Bronchial epithelial cell (primary cell): ENCODE results near the gene IFT81. TPM values are rescaled to one million over a fixed set of nuclear protein-coding genes. Genes with fewer than 3 reads are reported as not detected.
A peak's percentile ranks its signal among the peaks of the same experiment; 100 is the strongest.

Source experiments
- DNase-seq: peaks from one replicate; pipeline ENCODE4 v3.0.0-alpha.2; 2010; ENCODE audit warnings: low read depth
- FAIRE-seq: peaks from 2 replicates; lab custom pipeline; 2011; peaks lifted over from hg19 to GRCh38; lab: Jason Lieb, UNC
- H3K27me3 ChIP-seq: 2 replicates; pipeline ENCODE4 v1.5.1; 2011; ENCODE audit warnings: low read length; ENCODE audit not compliant: control insufficient read depth, insufficient read depth
- H3K36me3 ChIP-seq: 2 replicates; pipeline ENCODE4 v1.5.1; 2011; ENCODE audit warnings: low read length; ENCODE audit not compliant: control insufficient read depth, insufficient read depth
- H3K4me3 ChIP-seq: 2 replicates; pipeline ENCODE4 v1.5.1; 2011; ENCODE audit warnings: mild to moderate bottlenecking, low read depth, low read length, control low read depth
- CTCF ChIP-seq: IDR thresholded peaks from 2 replicates; pipeline ENCODE4 v1.5.1; 2011; ENCODE audit warnings: mild to moderate bottlenecking, moderate library complexity, low read length, control low read depth, inconsistent platforms; ENCODE audit not compliant: insufficient read depth, severe bottlenecking
- total RNA-seq: library from RNA; depleted of rRNA; stranded (reverse); fragments of >200 nt; gene quantifications from 2 replicates; pipeline ENCODE4 v1.2.1, GENCODE V29; 2014

Gene IFT81
- total RNA-seq, 1 donor from 2014 or later: 5.8 TPM

- TF ChIP-seq CTCF: no peak
- Histone ChIP-seq H3K27me3 (no peaks in the 10 kb centered on the region), H3K36me3 (no peaks in the 10 kb centered on the region), H3K4me3 (no peak overlapping the region)
- DNase-seq: no peak
- no peak for FAIRE-seq
Observed at GRCh38 chr12:110117956-110118685, 6.0 kb upstream of the IFT81 start.

- FAIRE-seq: no peak
- TF ChIP-seq CTCF: no peak
- no peak for DNase-seq
- H3K36me3 ChIP-seq: no peaks in the 10 kb centered on the region
- H3K27me3 ChIP-seq: no peaks in the 10 kb centered on the region
- H3K4me3 ChIP-seq: no peak overlapping the region
Observed at GRCh38 chr12:110122929-110123328, 1.2 kb upstream of the IFT81 start.

GRCh38 chr12:110123919-110124268 is 263 bp upstream of the IFT81 start:
- DNase-seq (no peak), FAIRE-seq (no peak)
- no peak overlapping the region for H3K4me3 ChIP-seq
- no peak for TF ChIP-seq CTCF
- H3K36me3 ChIP-seq: no peaks in the 10 kb centered on the region
- H3K27me3 ChIP-seq: no peaks in the 10 kb centered on the region

- Histone ChIP-seq H3K36me3 (no peaks in the 10 kb centered on the region), H3K4me3 (no peak overlapping the region), H3K27me3 (no peaks in the 10 kb centered on the region)
- DNase-seq (no peak), FAIRE-seq (no peak)
- no peak for TF ChIP-seq CTCF
Observed at GRCh38 chr12:110126557-110126956, 2.4 kb downstream of the IFT81 start.

- H3K4me3 ChIP-seq: no peak overlapping the region
- no peak for TF ChIP-seq CTCF
- peak; percentile 38 for DNase-seq
- H3K36me3 ChIP-seq: no peaks in the 10 kb centered on the region
- FAIRE-seq: no peak
- no peaks in the 10 kb centered on the region for H3K27me3 ChIP-seq
Observed at GRCh38 chr12:110134691-110135411, 10.7 kb downstream of the IFT81 start.
